ENCODE data around the gene LCORL. TPM values are rescaled to one million over a fixed set of nuclear protein-coding genes. Genes with fewer than 3 reads are reported as not detected.
"Not testable (repeated sequence)": the region's sequence is repeated elsewhere in the genome, so short reads cannot be mapped to it uniquely, and the experiment has no call there.

The LCORL gene
- total RNA-seq, 2 donors from 2014 or later, result 7.8 to 9.9 TPM

DNA sequence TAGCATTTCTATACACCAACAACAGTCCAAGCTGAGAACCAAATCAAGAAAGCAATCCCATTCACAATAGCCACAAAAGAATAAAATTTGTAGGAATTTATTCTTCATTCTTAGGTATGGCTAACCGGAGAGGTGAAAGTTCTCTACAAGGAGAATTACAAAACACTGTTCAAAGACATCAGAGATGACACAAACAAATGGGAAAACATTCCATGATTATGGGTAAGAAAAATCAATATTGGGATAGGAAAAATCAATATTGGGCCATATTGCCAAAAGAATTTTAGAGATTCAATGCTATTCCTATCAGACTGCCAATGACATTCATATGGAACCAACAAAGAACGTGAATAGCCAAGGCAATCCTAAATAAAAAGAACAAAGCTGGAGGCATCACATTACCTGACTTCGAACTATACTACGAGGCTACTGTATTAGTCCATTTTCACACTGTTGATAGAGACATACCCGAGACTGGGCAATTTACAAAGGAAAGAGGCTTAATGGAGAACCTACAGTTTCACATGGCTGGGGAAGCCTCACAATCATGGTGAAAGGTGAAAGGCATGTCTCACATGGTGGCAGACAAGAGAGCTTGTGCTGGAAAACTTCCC, 161.7 kb downstream of the LCORL start:
- WGBS, 2 donors, result 74 to 80% methylated on average over 5 of the region's 5 CpGs
- DNase-seq (no peak), ATAC-seq (no peak)
- no peaks in the 10 kb centered on the region for H3K9me3 ChIP-seq
- intact Hi-C loops (cut with DNase I), result no loop called here
- no peak overlapping the region for H3K27ac ChIP-seq
- no peaks in the 10 kb centered on the region for H3K36me3 ChIP-seq (replicated peaks in 1 of 2; ENCODE audit: insufficient read depth in 1 of 2, low read depth in 2 of 2)
- no peaks in the 10 kb centered on the region for H3K27me3 ChIP-seq
- TF ChIP-seq POLR2A (IDR thresholded peaks at IDR 0.05), result no peak
- TF ChIP-seq, protein P1, sequence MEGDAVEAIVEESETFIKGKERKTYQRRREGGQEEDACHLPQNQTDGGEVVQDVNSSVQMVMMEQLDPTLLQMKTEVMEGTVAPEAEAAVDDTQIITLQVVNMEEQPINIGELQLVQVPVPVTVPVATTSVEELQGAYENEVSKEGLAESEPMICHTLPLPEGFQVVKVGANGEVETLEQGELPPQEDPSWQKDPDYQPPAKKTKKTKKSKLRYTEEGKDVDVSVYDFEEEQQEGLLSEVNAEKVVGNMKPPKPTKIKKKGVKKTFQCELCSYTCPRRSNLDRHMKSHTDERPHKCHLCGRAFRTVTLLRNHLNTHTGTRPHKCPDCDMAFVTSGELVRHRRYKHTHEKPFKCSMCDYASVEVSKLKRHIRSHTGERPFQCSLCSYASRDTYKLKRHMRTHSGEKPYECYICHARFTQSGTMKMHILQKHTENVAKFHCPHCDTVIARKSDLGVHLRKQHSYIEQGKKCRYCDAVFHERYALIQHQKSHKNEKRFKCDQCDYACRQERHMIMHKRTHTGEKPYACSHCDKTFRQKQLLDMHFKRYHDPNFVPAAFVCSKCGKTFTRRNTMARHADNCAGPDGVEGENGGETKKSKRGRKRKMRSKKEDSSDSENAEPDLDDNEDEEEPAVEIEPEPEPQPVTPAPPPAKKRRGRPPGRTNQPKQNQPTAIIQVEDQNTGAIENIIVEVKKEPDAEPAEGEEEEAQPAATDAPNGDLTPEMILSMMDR (IDR thresholded peaks at IDR 0.05), result no peak
- no peaks in the 10 kb centered on the region for H3K4me1 ChIP-seq
- no peak overlapping the region for H3K4me3 ChIP-seq

DNA sequence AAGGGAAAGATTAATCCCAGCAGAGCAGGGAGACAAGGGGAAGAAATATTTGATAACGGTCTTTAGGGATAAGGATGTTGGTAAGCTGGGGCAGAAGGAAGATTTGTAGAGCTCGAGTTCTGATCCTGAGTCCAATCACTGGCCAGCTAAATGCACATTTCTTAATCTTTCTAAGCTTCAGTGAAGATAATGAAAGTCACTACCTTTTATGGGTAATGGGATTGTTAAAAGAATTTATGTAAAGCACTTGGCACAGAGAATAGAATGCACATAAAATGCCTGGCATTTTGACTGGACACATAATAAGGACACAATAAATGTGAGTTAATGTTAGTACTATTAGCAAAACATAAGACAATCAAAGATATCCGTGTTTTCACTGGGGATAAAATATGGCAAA, 167.5 kb downstream of the LCORL start:
- Histone ChIP-seq H3K4me3 (no peak overlapping the region), H3K9me3 (no peaks in the 10 kb centered on the region), H3K36me3 (replicated peaks in 1 of 2; ENCODE audit: insufficient read depth in 1 of 2, low read depth in 2 of 2) (no peaks in the 10 kb centered on the region), H3K27me3 (no peaks in the 10 kb centered on the region), H3K4me1 (no peaks in the 10 kb centered on the region), H3K27ac (no peak overlapping the region)
- TF ChIP-seq, protein P1 (IDR thresholded peaks at IDR 0.05), result no peak
- TF ChIP-seq POLR2A (IDR thresholded peaks at IDR 0.05), result no peak
- 84 to 89% methylated on average over 3 of the region's 3 CpGs for WGBS, 2 donors
- no peak for ATAC-seq
- intact Hi-C loops (cut with DNase I), result no loop called here
- no peak for DNase-seq

DNA sequence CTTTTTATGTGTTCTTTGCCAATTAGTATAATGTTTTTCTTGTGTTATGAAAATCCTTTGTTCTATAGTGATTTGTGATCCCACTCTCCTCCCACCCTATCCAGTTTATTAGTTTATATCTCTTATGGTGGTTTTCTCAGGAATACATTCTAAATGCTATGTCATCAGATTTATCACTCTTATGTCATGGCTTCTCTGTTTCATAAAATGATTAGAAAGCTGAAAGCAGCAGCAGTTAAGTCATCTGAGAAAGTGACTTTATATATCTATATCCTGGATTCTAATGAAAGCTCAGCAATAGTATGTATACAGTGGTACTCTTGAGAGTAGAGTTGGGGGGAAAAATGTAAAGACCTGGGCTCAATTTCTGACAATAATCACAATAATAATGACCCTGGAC, 169.6 kb downstream of the LCORL start:
- no peaks in the 10 kb centered on the region for H3K9me3 ChIP-seq
- DNase-seq, result no peak
- intact Hi-C loops (cut with DNase I), result no loop called here
- no peaks in the 10 kb centered on the region for H3K36me3 ChIP-seq (replicated peaks in 1 of 2; ENCODE audit: insufficient read depth in 1 of 2, low read depth in 2 of 2)
- no peak overlapping the region for H3K27ac ChIP-seq
- H3K27me3 ChIP-seq, result no peaks in the 10 kb centered on the region
- TF ChIP-seq POLR2A (IDR thresholded peaks at IDR 0.05), result no peak
- TF ChIP-seq, protein P1 (IDR thresholded peaks at IDR 0.05), result no peak
- ATAC-seq, result no peak
- no peaks in the 10 kb centered on the region for H3K4me1 ChIP-seq
- H3K4me3 ChIP-seq, result no peak overlapping the region

DNA sequence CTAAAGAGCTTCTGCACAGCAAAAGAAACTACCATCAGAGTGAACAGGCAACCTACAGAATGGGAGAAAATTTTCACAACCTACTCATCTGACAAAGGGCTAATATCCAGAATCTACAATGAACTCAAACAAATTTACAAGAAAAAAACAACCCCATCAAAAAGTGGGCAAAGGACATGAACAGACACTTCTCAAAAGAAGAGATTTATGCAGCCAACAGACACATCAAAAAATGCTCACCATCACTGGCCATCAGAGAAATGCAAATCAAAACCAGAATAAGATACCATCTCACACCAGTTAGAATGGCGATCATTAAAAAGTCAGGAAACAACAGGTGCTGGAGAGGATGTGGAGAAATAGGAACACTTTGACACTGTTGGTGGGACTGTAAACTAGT, 171.3 kb downstream of the LCORL start:
- 100% methylated on average over 1 of the region's 1 CpG for WGBS, 2 donors
- H3K27ac ChIP-seq; H3K36me3 ChIP-seq (replicated peaks in 1 of 2; ENCODE audit: insufficient read depth in 1 of 2, low read depth in 2 of 2); H3K4me1 ChIP-seq; DNase-seq; intact Hi-C loops (cut with DNase I); H3K4me3 ChIP-seq; H3K27me3 ChIP-seq; H3K9me3 ChIP-seq; ATAC-seq: not testable (repeated sequence)

DNA sequence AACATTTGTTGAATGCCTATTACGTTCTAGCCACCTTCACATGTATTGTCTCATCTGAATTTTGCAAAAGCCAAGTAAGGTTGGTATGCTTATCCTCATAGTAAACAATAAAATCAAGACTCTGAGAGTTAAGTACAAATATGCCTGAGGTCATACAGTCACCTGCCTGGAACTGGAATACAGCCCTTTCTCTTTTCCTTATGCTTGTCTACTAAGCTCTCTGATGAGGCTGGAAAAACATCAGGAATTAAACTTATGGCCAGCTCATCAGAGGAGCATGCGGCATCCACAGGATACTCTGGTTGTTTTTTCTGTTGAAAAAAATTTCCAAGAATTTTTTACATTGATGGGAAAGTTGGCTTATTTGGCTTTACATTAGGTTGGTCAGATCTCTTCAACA, 175.3 kb downstream of the LCORL start:
- TF ChIP-seq, protein P1 (IDR thresholded peaks at IDR 0.05), result no peak
- TF ChIP-seq POLR2A (IDR thresholded peaks at IDR 0.05), result no peak
- DNase-seq (no peak), ATAC-seq (no peak)
- Histone ChIP-seq H3K4me1 (no peaks in the 10 kb centered on the region), H3K27ac (no peak overlapping the region), H3K27me3 (no peaks in the 10 kb centered on the region), H3K9me3 (no peaks in the 10 kb centered on the region), H3K36me3 (replicated peaks in 1 of 2; ENCODE audit: insufficient read depth in 1 of 2, low read depth in 2 of 2) (no peaks in the 10 kb centered on the region), H3K4me3 (no peak overlapping the region)
- intact Hi-C loops (cut with DNase I), result no loop called here
- WGBS, 2 donors, result 85 to 93% methylated on average over 2 of the region's 2 CpGs

All from body of pancreas (tissue), 4 donors.